GM23248 (cell line): ENCODE measurements around the gene TCP11. TPM values are rescaled to one million over a fixed set of nuclear protein-coding genes. Genes with fewer than 3 reads are reported as not detected.
"Not testable (repeated sequence)": the region's sequence is repeated elsewhere in the genome, so short reads cannot be mapped to it uniquely, and the experiment has no call there.

Experiments used
- DNase-seq: peaks from one replicate; pipeline ENCODE4 v3.0.0-alpha.2; 2015
- H2AFZ ChIP-seq: fragments of 200-600 bp; sonication (generic); 2 replicates; pipeline ENCODE4 v1.6.1; 2016; ENCODE audit warnings: antibody characterized with exemption
- H3F3A ChIP-seq: fragments of 200-600 bp; sonication (generic); 2 replicates; pipeline ENCODE4 v1.6.1; 2016; ENCODE audit warnings: mild to moderate bottlenecking, antibody characterized with exemption, mixed run types; ENCODE audit not compliant: insufficient read depth
- H3K27ac ChIP-seq: fragments of 200-600 bp; sonication (generic); 2 replicates; pipeline ENCODE4 v1.5.1; 2016; ENCODE audit warnings: mild to moderate bottlenecking
- H3K27me3 ChIP-seq: fragments of 200-600 bp; sonication (generic); replicated peaks from 2 replicates; pipeline ENCODE4 v1.6.1; 2016; ENCODE audit warnings: mild to moderate bottlenecking; ENCODE audit not compliant: insufficient read depth
- H3K36me3 ChIP-seq: fragments of 200-600 bp; sonication (generic); 2 replicates; pipeline ENCODE4 v1.6.1; 2016; ENCODE audit warnings: low read depth, mild to moderate bottlenecking
- H3K4me1 ChIP-seq: fragments of 200-600 bp; sonication (generic); 2 replicates; pipeline ENCODE4 v1.6.1; 2016; ENCODE audit warnings: mild to moderate bottlenecking; ENCODE audit not compliant: insufficient read depth
- H3K4me2 ChIP-seq: fragments of 200-600 bp; sonication (generic); one replicate; pipeline ENCODE4 v1.6.1; 2016; ENCODE audit warnings: mild to moderate bottlenecking; ENCODE audit not compliant: unreplicated experiment
- H3K4me3 ChIP-seq: fragments of 200-600 bp; sonication (generic); 2 replicates; pipeline ENCODE4 v1.5.1; 2016; ENCODE audit warnings: mild to moderate bottlenecking
- H3K79me2 ChIP-seq: fragments of 200-600 bp; sonication (generic); 2 replicates; pipeline ENCODE4 v1.6.1; 2016; ENCODE audit warnings: mild to moderate bottlenecking; ENCODE audit not compliant: insufficient read depth
- H3K9ac ChIP-seq: fragments of 200-600 bp; sonication (generic); 2 replicates; pipeline ENCODE4 v1.6.1; 2016; ENCODE audit warnings: mild to moderate bottlenecking
- H3K9me2 ChIP-seq: fragments of 200-600 bp; sonication (generic); 2 replicates; pipeline ENCODE4 v1.6.1; 2016; ENCODE audit warnings: mixed run types, mild to moderate bottlenecking, moderate library complexity; ENCODE audit not compliant: insufficient read depth
- H3K9me3 ChIP-seq: fragments of 200-600 bp; sonication (generic); one replicate; pipeline ENCODE4 v1.6.1; 2017; ENCODE audit warnings: low read depth
- H4K20me1 ChIP-seq: fragments of 200-600 bp; sonication (generic); 2 replicates; pipeline ENCODE4 v1.6.0; 2016; ENCODE audit not compliant: insufficient read depth
- EZH2 ChIP-seq: fragments of 200-600 bp; sonication (generic); IDR thresholded peaks from 2 replicates; pipeline ENCODE4 v1.6.1; 2018; ENCODE audit warnings: antibody characterized with exemption, mild to moderate bottlenecking; ENCODE audit not compliant: insufficient read depth, poor library complexity, severe bottlenecking
- EZH2phosphoT487 ChIP-seq: fragments of 200-600 bp; sonication (generic); IDR thresholded peaks from 2 replicates; pipeline ENCODE4 v1.6.1; 2018; ENCODE audit warnings: antibody characterized with exemption, moderate library complexity, mild to moderate bottlenecking, low read depth; ENCODE audit not compliant: insufficient read depth
- WGBS, 2 experiments: methylation state at CpG; one replicate each; pipeline ENCODE4 v1.1.6; 2015 to 2017; ENCODE audit warnings: low lambda C conversion rate in 2 of 2, low coverage in 1 of 2; ENCODE audit errors: missing lambda C conversion rate in 2 of 2; 5-methylcytosine and 5-hydroxymethylcytosine counted together
- in situ Hi-C: fragments of 300-500 bp; cut with MboI; formaldehyde crosslinking; loops from 2 replicates; pipeline ENCODE4 v1.15.0; 2020
- polyA plus RNA-seq: library from polyadenylated mRNA; unstranded; fragments of >200 nt; fragmentation: Nextera tagmentation; extraction: Ambion mirVana; gene quantifications from 2 replicates; pipeline ENCODE4 v1.2.1, GENCODE V29; 2016
- total RNA-seq: library from RNA; depleted of rRNA; stranded (reverse); fragments of >200 nt; shearing (Covaris generic); gene quantifications from 2 replicates; pipeline ENCODE4 v1.2.3, GENCODE V29; 2014

The TCP11 gene
- total and polyA plus RNA-seq, 2 experiments from 2014 or later = not detected

DNA sequence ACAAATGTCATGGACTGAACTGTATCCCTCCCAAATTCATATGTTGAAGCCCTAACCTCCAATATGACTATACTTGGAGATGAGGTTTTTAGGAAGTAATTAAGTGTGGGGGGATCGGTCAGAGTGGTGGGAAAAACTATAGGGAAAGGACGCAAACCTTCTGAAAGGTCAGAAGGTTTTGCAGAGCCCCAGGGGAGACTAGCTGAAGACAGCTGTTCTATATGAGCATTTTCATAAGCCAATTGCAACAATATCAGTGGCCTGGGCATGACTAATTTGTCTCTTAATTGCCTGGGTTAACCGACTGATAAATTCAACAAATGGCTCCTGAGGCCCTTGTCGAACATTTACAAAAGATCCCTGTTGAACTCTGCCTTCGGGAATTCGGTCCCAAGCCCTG, 35.1 kb downstream of the TCP11 start:
- H3K9me3 ChIP-seq, H3K4me3 ChIP-seq, H3K27ac ChIP-seq, H3K4me2 ChIP-seq, H2AFZ ChIP-seq, H4K20me1 ChIP-seq, in situ Hi-C loops, H3K4me1 ChIP-seq, H3K79me2 ChIP-seq, H3K36me3 ChIP-seq, DNase-seq, H3K9me2 ChIP-seq, H3K27me3 ChIP-seq, H3K9ac ChIP-seq, H3F3A ChIP-seq: not testable (repeated sequence)
- WGBS, 2 experiments = 83 to 84% methylated on average over 6 of the region's 6 CpGs

DNA sequence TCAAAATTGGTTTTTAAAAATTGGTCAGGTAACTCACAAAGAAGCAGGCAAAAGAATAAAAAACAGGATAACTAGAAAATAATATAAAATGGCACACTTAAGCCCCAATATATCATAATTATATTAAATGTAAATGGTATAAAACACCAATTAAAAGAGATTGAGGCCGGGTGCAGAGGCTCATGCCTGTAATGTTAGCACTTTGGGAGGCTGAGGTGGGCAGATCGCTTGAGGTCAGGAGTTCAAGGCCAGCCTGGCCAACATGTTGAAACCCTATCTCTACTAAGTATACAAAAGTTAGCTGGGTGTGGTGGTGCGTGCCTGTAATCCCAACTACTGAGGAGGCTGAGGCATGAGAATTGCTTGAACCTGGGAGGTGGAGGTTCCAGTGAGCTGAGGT, 36.1 kb downstream of the TCP11 start:
- TF ChIP-seq EZH2phosphoT487 (no peak), EZH2 (no peak)
- 77 to 81% methylated on average over 3 of the region's 3 CpGs for WGBS, 2 experiments
- Histone ChIP-seq H3K27ac (no peak overlapping the region), H3K9ac (no peak overlapping the region), H2AFZ (no peak overlapping the region), H3K4me1 (no peaks in the 10 kb centered on the region), H3K9me2 (no peaks in the 10 kb centered on the region), H3K27me3 (no peaks in the 10 kb centered on the region), H3K4me3 (no peak overlapping the region), H3K79me2 (no peaks in the 10 kb centered on the region), H4K20me1 (no peaks in the 10 kb centered on the region), H3F3A (no peaks in the 10 kb centered on the region), H3K4me2 (no peak overlapping the region), H3K9me3 (no peaks in the 10 kb centered on the region), H3K36me3 (no peaks in the 10 kb centered on the region)
- DNase-seq = no peak
- in situ Hi-C loops = no loop called here

DNA sequence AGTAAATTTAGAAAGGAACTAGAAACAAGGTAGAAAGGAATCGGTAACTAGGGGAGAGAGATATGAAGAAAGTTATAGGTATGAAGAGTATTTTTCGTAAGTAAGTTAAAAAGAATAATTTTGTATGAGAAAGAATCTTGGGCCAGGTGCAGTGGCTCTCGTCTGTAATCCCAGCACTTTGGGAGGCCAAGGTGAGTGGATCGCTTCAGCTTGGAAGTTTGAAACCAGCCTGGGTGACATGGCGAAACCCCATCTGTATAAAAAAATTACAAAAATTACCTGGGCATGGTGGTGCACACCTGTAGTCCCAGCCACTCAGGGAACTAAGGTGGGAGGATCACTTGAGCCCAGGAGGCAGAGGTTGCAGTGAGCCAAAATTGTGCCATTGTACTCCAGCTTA, 42.0 kb downstream of the TCP11 start:
- Histone ChIP-seq H3K9me2 (no peaks in the 10 kb centered on the region), H3K4me2 (no peak overlapping the region), H3K79me2 (no peaks in the 10 kb centered on the region), H3K4me3 (no peak overlapping the region), H3K4me1 (peaks cover 23% of the 10 kb centered on the region), H3K27ac (no peak overlapping the region), H3K9me3 (no peaks in the 10 kb centered on the region), H2AFZ (no peak overlapping the region), H3K27me3 (no peaks in the 10 kb centered on the region), H4K20me1 (no peaks in the 10 kb centered on the region), H3F3A (peaks cover 27% of the 10 kb centered on the region), H3K9ac (no peak overlapping the region), H3K36me3 (no peaks in the 10 kb centered on the region)
- DNase-seq = no peak
- in situ Hi-C loops = no loop called here
- WGBS, 2 experiments = 94 to 99% methylated on average over 5 of the region's 5 CpGs
- TF ChIP-seq EZH2 (no peak), EZH2phosphoT487 (no peak)

DNA sequence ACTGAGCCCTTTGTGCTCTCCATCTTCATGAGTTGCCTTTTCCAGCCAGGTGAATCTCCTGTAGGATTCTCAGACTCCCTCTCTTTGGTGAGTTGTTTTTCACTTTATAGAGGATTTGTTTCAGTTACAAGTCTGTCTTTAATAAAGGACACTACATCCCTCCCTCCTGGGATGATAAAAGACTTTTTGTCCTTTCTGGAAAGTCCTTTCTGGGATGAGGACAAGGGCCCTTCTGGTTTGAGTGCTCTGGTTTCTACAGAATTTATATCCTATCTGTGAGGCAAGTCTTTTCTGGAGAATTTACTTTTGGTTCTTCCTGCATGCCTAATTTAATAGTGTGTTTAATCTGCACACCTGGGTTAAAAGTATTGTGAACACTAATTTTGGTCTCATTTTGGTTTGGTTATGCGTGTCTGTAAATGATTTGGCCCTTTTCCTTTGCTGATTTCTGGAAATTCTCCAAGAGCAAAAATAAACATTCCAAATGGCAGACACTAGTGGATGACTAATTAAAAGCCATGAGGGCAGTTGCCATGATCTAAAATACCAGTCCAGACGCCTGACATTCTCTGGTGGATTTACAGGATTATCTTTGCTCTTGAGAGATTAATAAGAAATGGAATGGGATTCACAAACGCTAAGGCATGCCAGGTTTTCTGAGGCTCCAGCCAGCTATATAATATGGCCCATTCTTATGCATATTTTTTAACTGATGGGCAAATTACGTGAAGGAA, 44.8 kb downstream of the TCP11 start:
- peak; percentile 79 for DNase-seq
- Histone ChIP-seq H3K9me3 (no peaks in the 10 kb centered on the region), H2AFZ (no peak overlapping the region), H3K4me1 (peaks cover 51% of the 10 kb centered on the region), H3K27me3 (no peaks in the 10 kb centered on the region), H3K4me3 (no peak overlapping the region), H3K79me2 (no peaks in the 10 kb centered on the region), H3K9me2 (no peaks in the 10 kb centered on the region), H4K20me1 (no peaks in the 10 kb centered on the region), H3K27ac (peak overlapping the region; percentile 44), H3K4me2 (peak overlapping the region; percentile 46), H3K36me3 (no peaks in the 10 kb centered on the region), H3F3A (peaks cover 51% of the 10 kb centered on the region), H3K9ac (no peak overlapping the region)
- TF ChIP-seq EZH2phosphoT487 (no peak), EZH2 (no peak)
- 1 to 4% methylated on average over 4 of the region's 4 CpGs for WGBS, 2 experiments
- in situ Hi-C loops = no loop called here

DNA sequence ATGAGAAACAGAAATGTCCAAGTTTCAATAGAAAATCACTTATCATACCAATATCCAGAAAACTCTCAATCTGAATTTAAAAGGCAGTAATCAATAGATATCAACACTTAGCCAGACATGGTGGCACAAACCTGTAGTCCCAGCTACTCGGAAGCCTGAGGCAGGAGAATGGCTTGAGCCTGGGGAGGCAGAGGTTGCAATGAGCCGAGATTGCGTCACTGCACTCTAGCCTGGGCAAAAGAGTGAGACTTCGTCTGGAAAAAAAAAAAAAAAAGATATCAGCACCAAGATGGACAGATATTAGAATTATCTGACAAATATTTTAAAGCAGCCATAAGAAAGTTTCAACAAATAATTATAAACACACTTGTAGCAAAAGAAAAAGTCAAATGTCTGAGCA, 47.0 kb downstream of the TCP11 start:
- WGBS, 2 experiments = 27 to 32% methylated on average over 4 of the region's 4 CpGs
- DNase-seq = peak; percentile 20
- H4K20me1 ChIP-seq = no peaks in the 10 kb centered on the region
- H3K4me1 ChIP-seq = peaks cover 67% of the 10 kb centered on the region
- H3K36me3 ChIP-seq = no peaks in the 10 kb centered on the region
- H3K27ac ChIP-seq = no peak overlapping the region
- no peak overlapping the region for H3K4me3 ChIP-seq
- peaks cover 59% of the 10 kb centered on the region for H3F3A ChIP-seq
- H3K9me3 ChIP-seq = no peaks in the 10 kb centered on the region
- H3K79me2 ChIP-seq = no peaks in the 10 kb centered on the region
- H2AFZ ChIP-seq = no peak overlapping the region
- no peaks in the 10 kb centered on the region for H3K27me3 ChIP-seq
- no peak overlapping the region for H3K9ac ChIP-seq
- no peak for TF ChIP-seq EZH2
- no peak for TF ChIP-seq EZH2phosphoT487
- H3K4me2 ChIP-seq = no peak overlapping the region
- in situ Hi-C loops = no loop called here
- H3K9me2 ChIP-seq = no peaks in the 10 kb centered on the region
